Prostate gland (tissue), 2 donors: Measurements from ENCODE around the gene MINDY2.

Source experiments
- CTCF ChIP-seq, 4 experiments: fragments of 200-600 bp in 2 of 4; fragments of 450-650 bp in 2 of 4; sonication (generic) in 2 of 4; IDR thresholded peaks; 1 replicate in 3 of 4; 2 replicates in 1 of 4; pipeline ENCODE4 v1.5.1; 2016 to 2019; ENCODE audit warnings: antibody characterized with exemption in 4 of 4, mild to moderate bottlenecking in 2 of 4, moderate library complexity in 2 of 4
- POLR2A ChIP-seq: fragments of 450-650 bp; IDR thresholded peaks from one replicate; pipeline ENCODE4 v1.6.1; 2016; ENCODE audit warnings: antibody characterized with exemption, mild to moderate bottlenecking
- POLR2AphosphoS5 ChIP-seq: sonication (generic); formaldehyde crosslinking; IDR thresholded peaks from one replicate; pipeline ENCODE4 v1.6.1; 2017; ENCODE audit warnings: antibody characterized with exemption

- TF ChIP-seq POLR2A (no peak), CTCF (IDR thresholded peaks at IDR 0.05) (no peak), POLR2AphosphoS5 (peak; percentile 39)
These were observed 634 bp downstream of the MINDY2 start for GRCh38 chr15:58771621-58772250.
